ENCODE results near the gene KRT71. TPM values are rescaled to one million over a fixed set of nuclear protein-coding genes. Genes with fewer than 3 reads are reported as not detected.
"Not testable (repeated sequence)": the region's sequence is repeated elsewhere in the genome, so short reads cannot be mapped to it uniquely, and the experiment has no call there.

The KRT71 gene
- total RNA-seq, 1 donor from 2014 or later: not detected

DNA sequence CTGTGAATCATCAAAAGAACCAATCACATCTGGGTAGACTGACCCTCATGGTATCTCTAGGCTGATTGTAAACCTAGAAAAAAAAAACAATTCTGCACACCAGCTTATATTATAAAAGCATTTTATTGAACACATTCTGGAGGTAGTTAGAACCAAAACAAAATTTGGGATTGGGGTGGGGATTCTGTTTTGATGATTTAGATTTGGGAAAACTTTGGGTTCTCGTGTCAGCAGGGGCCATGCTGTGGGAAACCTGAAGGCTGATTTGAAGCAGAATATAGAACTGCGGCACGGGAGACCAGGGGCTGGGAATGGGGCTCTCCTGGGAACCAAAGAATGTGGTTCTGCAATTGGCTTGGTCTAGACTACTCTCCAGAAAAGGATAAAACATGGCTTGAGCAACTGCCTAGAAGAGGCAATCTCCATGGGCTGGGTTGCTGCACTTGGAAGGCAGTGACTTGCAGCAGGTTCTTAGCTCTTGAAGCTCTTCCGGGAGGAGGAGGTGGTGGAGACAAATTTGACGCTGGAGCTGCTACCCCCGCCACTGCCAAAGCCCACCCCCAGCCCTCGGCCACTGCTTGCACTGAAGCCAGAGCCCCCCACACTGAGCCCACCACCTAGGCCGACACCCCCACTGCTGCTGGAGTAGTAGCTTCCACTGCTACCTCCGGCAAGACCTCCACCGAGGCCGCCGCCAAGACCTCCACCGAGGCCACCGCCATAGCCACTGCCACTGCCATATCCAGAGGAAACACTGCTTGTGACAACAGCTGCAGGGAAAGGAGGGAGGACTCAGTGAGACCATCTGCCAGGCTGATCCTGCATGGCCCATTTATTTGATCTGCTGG lies 38.2 kb downstream of the KRT71 start:
- TF ChIP-seq, protein P1, sequence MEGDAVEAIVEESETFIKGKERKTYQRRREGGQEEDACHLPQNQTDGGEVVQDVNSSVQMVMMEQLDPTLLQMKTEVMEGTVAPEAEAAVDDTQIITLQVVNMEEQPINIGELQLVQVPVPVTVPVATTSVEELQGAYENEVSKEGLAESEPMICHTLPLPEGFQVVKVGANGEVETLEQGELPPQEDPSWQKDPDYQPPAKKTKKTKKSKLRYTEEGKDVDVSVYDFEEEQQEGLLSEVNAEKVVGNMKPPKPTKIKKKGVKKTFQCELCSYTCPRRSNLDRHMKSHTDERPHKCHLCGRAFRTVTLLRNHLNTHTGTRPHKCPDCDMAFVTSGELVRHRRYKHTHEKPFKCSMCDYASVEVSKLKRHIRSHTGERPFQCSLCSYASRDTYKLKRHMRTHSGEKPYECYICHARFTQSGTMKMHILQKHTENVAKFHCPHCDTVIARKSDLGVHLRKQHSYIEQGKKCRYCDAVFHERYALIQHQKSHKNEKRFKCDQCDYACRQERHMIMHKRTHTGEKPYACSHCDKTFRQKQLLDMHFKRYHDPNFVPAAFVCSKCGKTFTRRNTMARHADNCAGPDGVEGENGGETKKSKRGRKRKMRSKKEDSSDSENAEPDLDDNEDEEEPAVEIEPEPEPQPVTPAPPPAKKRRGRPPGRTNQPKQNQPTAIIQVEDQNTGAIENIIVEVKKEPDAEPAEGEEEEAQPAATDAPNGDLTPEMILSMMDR (conservative IDR thresholded peaks at IDR 0.05; ENCODE audit: low read depth, low read length): no peak
- no peak for DNase-seq (ENCODE audit: low read depth)
- H3K4me3 ChIP-seq (ENCODE audit: low read depth, low read length): no peak overlapping the region

DNA sequence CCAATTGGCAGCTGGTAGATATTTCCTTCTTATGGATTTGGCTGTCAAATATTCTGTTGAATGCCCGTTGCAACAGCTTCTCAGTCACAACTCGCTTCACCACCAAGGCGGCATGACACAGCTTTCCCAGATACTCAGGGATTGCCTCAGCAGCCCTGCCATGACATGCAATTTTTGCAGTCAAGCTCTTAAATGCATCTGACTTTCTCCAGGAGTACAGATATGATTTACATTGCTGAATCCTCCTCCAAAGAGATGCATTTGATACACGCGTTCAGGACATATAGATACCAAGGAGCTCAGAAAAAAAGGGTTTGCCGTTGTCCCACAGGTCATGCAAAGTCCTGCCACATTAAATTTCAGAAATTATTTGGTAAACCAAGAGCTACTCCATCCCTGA lies 39.2 kb downstream of the KRT71 start:
- TF ChIP-seq, protein P1 (conservative IDR thresholded peaks at IDR 0.05; ENCODE audit: low read depth, low read length): no peak
- no peak for DNase-seq (ENCODE audit: low read depth)
- no peak overlapping the region for H3K4me3 ChIP-seq (ENCODE audit: low read depth, low read length)

DNA sequence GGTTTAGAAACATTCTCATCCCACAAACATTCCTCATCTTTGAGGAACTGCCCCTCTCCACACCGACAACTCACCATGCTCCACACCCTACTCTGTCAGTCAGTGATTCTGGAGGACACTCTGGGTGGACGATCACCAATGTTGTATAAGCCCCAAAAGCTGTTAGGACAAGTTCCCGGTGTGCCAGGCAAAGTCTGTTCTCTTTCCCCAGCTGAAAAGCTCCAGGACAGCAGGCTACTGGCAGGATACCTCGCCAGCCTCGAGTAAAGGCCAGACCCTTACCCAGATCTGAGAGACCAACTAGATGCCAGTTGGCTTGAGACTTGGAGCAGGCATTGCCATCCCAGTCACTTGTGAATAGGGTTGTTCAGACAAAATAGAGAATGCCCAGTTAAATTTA lies 44.7 kb downstream of the KRT71 start:
- TF ChIP-seq, protein P1 (conservative IDR thresholded peaks at IDR 0.05; ENCODE audit: low read depth, low read length): no peak
- H3K4me3 ChIP-seq (ENCODE audit: low read depth, low read length): no peak overlapping the region
- no peak for DNase-seq (ENCODE audit: low read depth)

DNA sequence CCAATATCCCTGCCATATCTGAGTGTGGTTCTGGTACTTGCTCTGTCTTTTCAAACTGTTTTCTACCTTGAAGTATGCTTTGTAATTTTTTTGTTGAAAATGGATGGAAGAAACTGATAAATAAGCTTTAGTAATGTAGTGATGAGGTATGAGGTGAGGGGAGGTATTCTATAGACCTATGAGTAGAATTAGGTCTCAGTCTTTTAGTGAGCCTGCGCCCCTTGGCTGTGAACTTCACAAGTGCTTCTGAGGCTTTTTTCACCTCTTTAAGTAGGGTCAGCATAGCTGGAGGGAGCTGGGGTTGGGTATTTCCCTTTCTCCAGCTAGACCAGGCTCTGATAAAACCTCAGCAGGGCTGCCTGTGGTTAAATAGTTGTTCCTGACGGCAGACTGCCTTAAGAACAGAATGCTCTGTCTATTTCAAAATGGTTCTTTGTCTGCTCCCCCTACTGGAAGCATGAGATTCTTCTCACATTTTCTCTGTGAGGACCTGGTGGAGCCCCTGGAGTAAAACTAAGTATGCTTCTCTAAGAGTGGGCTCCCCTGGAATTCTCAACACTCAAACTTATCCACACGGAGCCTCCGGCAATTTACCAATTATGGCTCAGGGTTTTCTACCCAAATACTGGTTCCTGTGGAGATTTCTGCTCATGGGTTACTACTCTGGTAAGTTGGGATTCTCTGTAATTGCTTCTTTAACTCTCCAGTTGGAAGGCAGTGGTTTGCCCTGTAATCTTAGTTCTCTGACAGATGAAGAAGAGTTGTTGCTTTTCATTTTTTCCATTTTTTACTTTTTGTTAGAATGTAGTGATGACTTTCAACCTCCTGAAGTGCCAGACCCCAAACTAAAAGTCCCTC lies 45.9 kb downstream of the KRT71 start:
- TF ChIP-seq, protein P1 (conservative IDR thresholded peaks at IDR 0.05; ENCODE audit: low read depth, low read length): peak; percentile 76
- peak; percentile 30 for DNase-seq (ENCODE audit: low read depth)
- H3K4me3 ChIP-seq (ENCODE audit: low read depth, low read length): no peak overlapping the region

DNA sequence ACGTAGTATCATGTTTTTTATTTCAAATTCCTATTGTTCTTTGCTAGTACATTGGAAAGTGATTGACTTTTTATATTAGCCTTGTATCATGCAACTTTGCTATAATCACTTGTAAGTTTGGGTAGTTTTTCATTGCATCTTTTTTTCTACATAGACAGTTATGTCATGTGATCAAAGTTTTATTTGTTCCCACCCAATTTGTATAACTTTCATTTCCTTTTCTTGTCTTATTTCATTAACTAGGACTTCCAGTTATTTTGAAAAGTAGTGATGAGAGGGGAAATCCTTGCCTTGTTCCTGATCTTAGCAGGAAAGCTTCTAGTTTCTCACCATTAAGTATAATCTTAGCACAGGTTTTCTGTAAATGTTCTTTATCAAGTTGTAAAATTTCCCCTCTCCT lies 50.1 kb downstream of the KRT71 start:
- no peak overlapping the region for H3K4me3 ChIP-seq (ENCODE audit: low read depth, low read length)
- no peak for DNase-seq (ENCODE audit: low read depth)
- TF ChIP-seq, protein P1 (conservative IDR thresholded peaks at IDR 0.05; ENCODE audit: low read depth, low read length): no peak

DNA sequence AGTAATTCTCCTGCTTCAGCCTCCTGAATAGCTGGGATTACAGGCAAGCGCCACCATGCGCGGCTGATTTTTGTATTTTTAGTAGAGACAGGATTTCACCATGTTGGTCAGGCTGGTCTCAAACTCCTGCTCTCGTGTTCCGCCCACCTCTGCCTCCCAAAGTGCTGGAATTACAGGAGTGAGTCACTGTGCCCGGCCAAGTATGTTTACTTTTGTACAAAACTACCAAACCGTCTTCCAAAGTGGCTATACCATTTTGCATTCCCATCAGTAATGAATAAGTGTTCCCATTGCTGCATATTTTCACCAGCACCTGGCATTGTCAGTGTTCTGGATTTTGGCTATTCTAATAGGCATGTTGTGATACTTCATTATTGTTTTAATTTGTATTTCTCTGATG lies 51.5 kb downstream of the KRT71 start:
- no peak for DNase-seq (ENCODE audit: low read depth)
- no peak overlapping the region for H3K4me3 ChIP-seq (ENCODE audit: low read depth, low read length)

DNA sequence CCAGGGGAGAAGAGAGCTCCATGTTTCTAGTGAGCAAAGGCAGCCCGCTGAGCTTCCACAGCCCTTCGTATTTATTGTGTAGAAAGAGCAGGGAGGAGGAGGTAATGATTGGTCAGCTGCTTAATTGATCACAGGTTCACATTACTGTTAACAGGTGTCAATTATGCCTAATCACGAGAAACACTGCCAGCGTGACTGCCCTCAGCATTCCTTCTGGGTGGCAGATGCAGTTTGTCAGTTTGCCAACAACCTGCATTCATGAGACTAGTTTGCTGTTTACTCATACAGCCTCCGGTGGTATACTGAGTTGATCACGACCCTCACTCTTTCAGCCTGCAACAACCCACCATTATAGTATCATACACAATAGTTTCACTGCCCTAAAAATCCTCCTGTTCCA lies 52.4 kb downstream of the KRT71 start:
- not testable (repeated sequence) for DNase-seq (ENCODE audit: low read depth); H3K4me3 ChIP-seq (ENCODE audit: low read depth, low read length)

More for the DNA sequence above, 51.5 kb downstream of the KRT71 start:
- TF ChIP-seq, protein P1 (conservative IDR thresholded peaks at IDR 0.05; ENCODE audit: low read depth, low read length): no peak
